ENCODE measurements around the gene GZMM. TPM values are rescaled to one million over a fixed set of nuclear protein-coding genes. Genes with fewer than 3 reads are reported as not detected.

Gene GZMM
- total RNA-seq, 2 donors from 2014 or later = 0.51 TPM; not detected in 1

DNA sequence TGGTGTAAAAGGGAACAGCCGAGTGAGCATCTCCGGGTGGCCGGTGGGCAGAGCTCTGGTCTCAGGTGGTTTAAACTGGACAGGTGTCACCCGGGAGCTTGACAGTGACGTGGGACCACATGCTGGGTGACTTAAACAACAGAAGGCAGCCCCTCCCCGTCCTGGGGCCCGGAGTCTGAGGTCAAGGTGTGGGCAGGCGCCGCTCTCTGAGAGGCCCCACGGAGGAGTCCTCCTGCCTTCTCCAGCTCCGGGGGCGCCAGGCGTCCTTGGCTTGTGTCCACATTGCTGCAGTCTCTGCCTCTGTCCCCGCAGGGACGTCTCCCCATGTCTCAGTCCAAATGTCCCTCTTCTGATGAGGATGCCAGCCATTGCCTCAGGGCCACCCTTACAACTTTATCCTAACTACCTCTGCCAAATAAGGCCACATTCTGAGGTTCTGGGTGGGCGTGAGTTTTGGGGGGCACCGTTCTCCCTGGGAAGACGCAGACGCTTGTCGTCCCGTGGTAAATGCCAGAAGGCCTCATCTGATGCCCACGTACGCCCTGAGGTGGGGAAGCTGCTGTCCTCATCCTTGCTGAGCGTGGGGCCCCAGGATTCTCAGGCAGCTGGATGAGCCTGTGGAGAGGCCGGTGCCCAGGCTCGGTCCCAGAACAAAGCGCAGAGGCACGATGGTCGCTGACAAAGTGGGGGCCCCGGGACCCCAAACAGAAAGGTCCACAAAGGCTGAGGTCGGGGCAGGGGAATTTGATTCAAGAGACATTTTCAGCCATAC, 12.9 kb downstream of the GZMM start:
- Mint-ChIP-seq H3K4me1 (no peaks in the 10 kb centered on the region), H3K27me3 (ENCODE audit: insufficient read depth) (no peaks in the 10 kb centered on the region), H3K9me3 (no peaks in the 10 kb centered on the region), H3K36me3 (ENCODE audit: low read depth) (no peaks in the 10 kb centered on the region), H3K27ac (no peak overlapping the region), H3K4me3 (no peak overlapping the region)
- WGBS, 2 experiments (ENCODE audit: insufficient coverage in 1 of 2, insufficient read length in 1 of 2) = 91 to 92% methylated on average over 27 to 31 of the region's 31 CpGs
- TF ChIP-seq, protein P1, sequence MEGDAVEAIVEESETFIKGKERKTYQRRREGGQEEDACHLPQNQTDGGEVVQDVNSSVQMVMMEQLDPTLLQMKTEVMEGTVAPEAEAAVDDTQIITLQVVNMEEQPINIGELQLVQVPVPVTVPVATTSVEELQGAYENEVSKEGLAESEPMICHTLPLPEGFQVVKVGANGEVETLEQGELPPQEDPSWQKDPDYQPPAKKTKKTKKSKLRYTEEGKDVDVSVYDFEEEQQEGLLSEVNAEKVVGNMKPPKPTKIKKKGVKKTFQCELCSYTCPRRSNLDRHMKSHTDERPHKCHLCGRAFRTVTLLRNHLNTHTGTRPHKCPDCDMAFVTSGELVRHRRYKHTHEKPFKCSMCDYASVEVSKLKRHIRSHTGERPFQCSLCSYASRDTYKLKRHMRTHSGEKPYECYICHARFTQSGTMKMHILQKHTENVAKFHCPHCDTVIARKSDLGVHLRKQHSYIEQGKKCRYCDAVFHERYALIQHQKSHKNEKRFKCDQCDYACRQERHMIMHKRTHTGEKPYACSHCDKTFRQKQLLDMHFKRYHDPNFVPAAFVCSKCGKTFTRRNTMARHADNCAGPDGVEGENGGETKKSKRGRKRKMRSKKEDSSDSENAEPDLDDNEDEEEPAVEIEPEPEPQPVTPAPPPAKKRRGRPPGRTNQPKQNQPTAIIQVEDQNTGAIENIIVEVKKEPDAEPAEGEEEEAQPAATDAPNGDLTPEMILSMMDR (conservative IDR thresholded peaks at IDR 0.05) = no peak
- Histone ChIP-seq H3K9me3 (ENCODE audit: control insufficient read depth, low read length) (no peaks in the 10 kb centered on the region), H3K4me1 (ENCODE audit: control insufficient read depth, insufficient read depth, low read length) (peaks cover 4% of the 10 kb centered on the region), H3K27me3 (ENCODE audit: control insufficient read depth, insufficient read depth, low read length, poor library complexity, severe bottlenecking) (no peaks in the 10 kb centered on the region), H3K27ac (ENCODE audit: low read depth, low read length) (no peak overlapping the region), H3K36me3 (ENCODE audit: control insufficient read depth, insufficient read depth, low read length) (no peaks in the 10 kb centered on the region), H3K9ac (ENCODE audit: extremely low read depth, low read length, poor library complexity, severe bottlenecking) (no peak overlapping the region), H3K4me3 (ENCODE audit: low read length) (no peak overlapping the region)
- DNase-seq = peak; percentile 44

DNA sequence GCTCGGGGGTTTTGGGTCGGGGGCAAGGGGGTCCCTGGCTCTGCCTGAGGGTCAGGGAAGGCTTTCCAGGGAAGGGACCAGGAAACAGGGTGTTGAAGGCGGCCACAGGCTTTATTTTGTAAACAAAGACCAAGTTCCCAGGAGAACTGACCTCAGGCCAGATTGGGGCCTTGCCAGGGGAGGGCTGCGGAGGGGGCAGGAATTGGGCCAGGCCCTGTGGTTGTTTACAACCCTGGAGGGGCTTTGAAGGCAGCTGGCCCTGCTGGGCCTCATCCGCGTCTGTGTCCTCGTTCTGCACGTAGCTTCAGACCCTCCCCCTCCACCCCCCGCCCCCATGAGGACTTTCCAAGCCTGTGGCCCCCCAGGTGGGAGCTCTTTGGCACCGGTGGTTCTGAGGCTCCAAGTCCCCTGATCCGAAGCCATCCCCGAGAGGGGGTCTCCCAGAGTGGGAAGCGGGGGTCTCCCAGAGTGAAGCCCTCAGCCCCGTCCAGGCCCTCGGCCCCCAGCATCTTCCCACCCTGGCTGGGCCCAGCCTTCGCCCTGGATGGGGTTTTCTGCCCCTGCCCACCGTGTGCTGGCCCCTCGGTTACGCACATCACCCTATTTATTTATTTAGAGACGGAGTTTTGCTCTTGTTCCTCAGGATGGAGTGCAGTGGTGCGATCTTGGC, 15.1 kb downstream of the GZMM start:
- 85 to 86% methylated on average over 12 to 20 of the region's 21 CpGs for WGBS, 2 experiments (ENCODE audit: insufficient coverage in 1 of 2, insufficient read length in 1 of 2)
- H3K9me3 Mint-ChIP-seq = no peaks in the 10 kb centered on the region
- no peak overlapping the region for H3K27ac ChIP-seq (ENCODE audit: low read depth, low read length)
- H3K27ac Mint-ChIP-seq = peak overlapping the region; percentile 30
- H3K27me3 ChIP-seq (ENCODE audit: control insufficient read depth, insufficient read depth, low read length, poor library complexity, severe bottlenecking) = no peaks in the 10 kb centered on the region
- peaks cover 4% of the 10 kb centered on the region for H3K4me1 ChIP-seq (ENCODE audit: control insufficient read depth, insufficient read depth, low read length)
- no peaks in the 10 kb centered on the region for H3K9me3 ChIP-seq (ENCODE audit: control insufficient read depth, low read length)
- H3K36me3 ChIP-seq (ENCODE audit: control insufficient read depth, insufficient read depth, low read length) = no peaks in the 10 kb centered on the region
- H3K36me3 Mint-ChIP-seq (ENCODE audit: low read depth) = peaks cover 6% of the 10 kb centered on the region
- no peaks in the 10 kb centered on the region for H3K4me1 Mint-ChIP-seq
- TF ChIP-seq, protein P1 (conservative IDR thresholded peaks at IDR 0.05) = no peak
- H3K9ac ChIP-seq (ENCODE audit: extremely low read depth, low read length, poor library complexity, severe bottlenecking) = no peak overlapping the region
- DNase-seq = peak; percentile 39
- no peak overlapping the region for H3K4me3 ChIP-seq (ENCODE audit: low read length)
- no peaks in the 10 kb centered on the region for H3K27me3 Mint-ChIP-seq (ENCODE audit: insufficient read depth)
- no peak overlapping the region for H3K4me3 Mint-ChIP-seq

DNA sequence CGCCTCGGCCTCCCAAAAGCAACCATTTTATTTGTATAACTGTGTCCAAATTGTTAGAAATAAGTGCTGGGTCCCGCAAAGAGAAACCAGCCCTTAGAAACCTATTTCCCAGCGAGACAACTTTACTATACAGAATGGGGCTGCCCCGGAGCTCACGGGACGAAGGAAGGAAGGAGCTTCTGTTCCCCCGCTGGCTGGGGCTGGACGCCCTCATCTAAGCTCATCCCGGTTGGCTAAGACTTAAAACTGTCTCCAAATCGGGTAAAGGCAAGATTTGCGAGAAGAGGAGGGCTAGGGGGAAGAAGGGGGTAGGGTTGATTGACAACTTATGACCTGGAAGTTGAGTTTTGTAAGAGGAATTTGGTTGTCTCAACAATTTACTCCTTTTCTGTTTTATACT, 16.3 kb downstream of the GZMM start:
- DNase-seq = peak; percentile 44
- Histone ChIP-seq H3K27me3 (ENCODE audit: control insufficient read depth, insufficient read depth, low read length, poor library complexity, severe bottlenecking) (no peaks in the 10 kb centered on the region), H3K9ac (ENCODE audit: extremely low read depth, low read length, poor library complexity, severe bottlenecking) (no peak overlapping the region), H3K27ac (ENCODE audit: low read depth, low read length) (no peak overlapping the region), H3K4me3 (ENCODE audit: low read length) (no peak overlapping the region), H3K4me1 (ENCODE audit: control insufficient read depth, insufficient read depth, low read length) (peaks cover 4% of the 10 kb centered on the region), H3K9me3 (ENCODE audit: control insufficient read depth, low read length) (no peaks in the 10 kb centered on the region), H3K36me3 (ENCODE audit: control insufficient read depth, insufficient read depth, low read length) (no peaks in the 10 kb centered on the region)
- 84 to 88% methylated on average over 6 to 12 of the region's 12 CpGs for WGBS, 2 experiments (ENCODE audit: insufficient coverage in 1 of 2, insufficient read length in 1 of 2)
- no peak overlapping the region for H3K27ac Mint-ChIP-seq
- no peaks in the 10 kb centered on the region for H3K27me3 Mint-ChIP-seq (ENCODE audit: insufficient read depth)
- H3K9me3 Mint-ChIP-seq = no peaks in the 10 kb centered on the region
- H3K4me3 Mint-ChIP-seq = no peak overlapping the region
- no peaks in the 10 kb centered on the region for H3K4me1 Mint-ChIP-seq
- TF ChIP-seq, protein P1 (conservative IDR thresholded peaks at IDR 0.05) = no peak
- peaks cover 6% of the 10 kb centered on the region for H3K36me3 Mint-ChIP-seq (ENCODE audit: low read depth)
